IPS DF 6.9 (cell line): ENCODE results near the gene SLCO4A1.

Experiments
- DNase-seq: peaks from one replicate; pipeline ENCODE4 v3.0.0-alpha.2; 2013; ENCODE audit warnings: low read depth, low spot score
- H3K27ac ChIP-seq: one replicate; pipeline ENCODE4 v1.5.1; 2013; ENCODE audit warnings: low read length, control low read depth
- H3K27me3 ChIP-seq: 2 replicates; pipeline ENCODE4 v1.6.1; 2013; ENCODE audit warnings: mild to moderate bottlenecking, low read length; ENCODE audit not compliant: control insufficient read depth, insufficient read depth
- H3K36me3 ChIP-seq: 2 replicates; pipeline ENCODE4 v1.6.1; 2013; ENCODE audit warnings: low read length; ENCODE audit not compliant: control insufficient read depth, insufficient read depth
- H3K4me1 ChIP-seq: 2 replicates; pipeline ENCODE4 v1.6.1; 2013; ENCODE audit warnings: low read length; ENCODE audit not compliant: control insufficient read depth, insufficient read depth
- H3K4me3 ChIP-seq: 2 replicates; pipeline ENCODE4 v1.5.1; 2013; ENCODE audit warnings: mild to moderate bottlenecking, low read length
- H3K9me3 ChIP-seq: 2 replicates; pipeline ENCODE4 v1.6.1; 2013; ENCODE audit warnings: low read length, inconsistent platforms; ENCODE audit not compliant: control insufficient read depth, insufficient read depth
- WGBS: extraction: QIAGEN DNeasy Blood & Tissue Kit; methylation state at CpG from one replicate; pipeline ENCODE4 v1.1.7; 2013; ENCODE audit warnings: mixed read lengths, missing lambda C conversion rate; ENCODE audit not compliant: insufficient read length, insufficient coverage; 5-methylcytosine and 5-hydroxymethylcytosine counted together

Gene SLCO4A1

DNA sequence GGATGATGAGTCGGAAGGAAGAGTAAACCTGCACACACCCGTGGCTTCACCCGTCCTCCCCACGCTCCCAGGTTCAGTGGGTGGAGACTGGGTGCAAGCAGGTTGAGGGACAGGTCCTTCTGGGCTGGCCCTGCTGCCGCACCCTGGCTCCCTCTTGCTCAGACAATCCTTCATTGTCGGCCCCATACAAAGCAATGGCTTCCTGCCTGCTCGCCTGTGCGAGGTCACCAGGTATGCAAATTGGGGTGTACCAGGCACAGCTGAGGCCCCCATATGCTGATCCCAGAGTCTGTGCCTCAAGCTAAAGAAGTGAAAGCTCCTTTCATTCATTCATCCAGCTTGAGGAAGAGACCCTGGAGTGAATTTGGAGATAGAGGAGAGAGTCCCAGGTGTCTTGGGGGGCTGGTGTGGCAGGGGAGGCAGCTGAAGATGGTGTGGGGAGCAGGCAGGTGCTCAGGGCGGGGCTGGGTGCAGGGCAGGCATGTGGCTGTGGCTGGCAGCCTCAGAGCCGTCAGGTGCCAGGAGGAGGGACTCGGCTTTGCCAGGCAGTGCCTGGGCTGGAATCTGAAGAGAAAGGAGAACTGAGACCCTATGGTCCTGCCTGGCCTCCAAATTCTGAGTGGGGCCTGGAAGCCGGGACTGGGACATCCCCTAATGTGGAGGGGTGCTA lies 4.7 kb downstream of the SLCO4A1 start:
- H3K27ac ChIP-seq: no peak overlapping the region
- 0 out of 2 replicates have a peak, but pooled peaks cover 2% of the 10 kb centered on the region for H3K4me1 ChIP-seq
- H3K27me3 ChIP-seq: peaks cover 7% of the 10 kb centered on the region; the same call in 1 of the 2 replicates
- no peaks in the 10 kb centered on the region for H3K9me3 ChIP-seq
- no peaks in the 10 kb centered on the region; the same call in 1 of the 2 replicates for H3K36me3 ChIP-seq
- DNase-seq: no peak
- no peak overlapping the region for H3K4me3 ChIP-seq
- no CpG with 5 or more reads among the region's 12 CpGs for WGBS

- WGBS: no CpG with 5 or more reads among the region's 25 CpGs
- DNase-seq: no peak
- 0 out of 2 replicates have a peak, but pooled peaks cover 2% of the 10 kb centered on the region for H3K4me1 ChIP-seq
- peaks cover 7% of the 10 kb centered on the region; the same call in 1 of the 2 replicates for H3K27me3 ChIP-seq
- H3K4me3 ChIP-seq: no peak overlapping the region
- no peak overlapping the region for H3K27ac ChIP-seq
- H3K9me3 ChIP-seq: no peaks in the 10 kb centered on the region
- H3K36me3 ChIP-seq: no peaks in the 10 kb centered on the region; the same call in 1 of the 2 replicates
Measured at GRCh38 chr20:62647521-62648317, 5.4 kb downstream of the SLCO4A1 start.

- Histone ChIP-seq H3K9me3 (no peaks in the 10 kb centered on the region), H3K4me1 (no peaks in the 10 kb centered on the region), H3K27ac (no peak overlapping the region), H3K27me3 (peaks cover 3% of the 10 kb centered on the region; the same call in 1 of the 2 replicates), H3K36me3 (no peaks in the 10 kb centered on the region; the same call in 1 of the 2 replicates), H3K4me3 (no peak overlapping the region)
- DNase-seq: no peak
- no CpG with 5 or more reads among the region's 21 CpGs for WGBS
Measured at GRCh38 chr20:62648318-62648995, 6.2 kb downstream of the SLCO4A1 start.

- no peak for DNase-seq
- Histone ChIP-seq H3K4me1 (no peaks in the 10 kb centered on the region), H3K27me3 (no peaks in the 10 kb centered on the region), H3K36me3 (no peaks in the 10 kb centered on the region; the same call in 1 of the 2 replicates), H3K27ac (no peak overlapping the region), H3K4me3 (no peak overlapping the region), H3K9me3 (no peaks in the 10 kb centered on the region)
- WGBS: no CpG with 5 or more reads among the region's 6 CpGs
Measured at GRCh38 chr20:62649140-62649539, 6.8 kb downstream of the SLCO4A1 start.

DNA sequence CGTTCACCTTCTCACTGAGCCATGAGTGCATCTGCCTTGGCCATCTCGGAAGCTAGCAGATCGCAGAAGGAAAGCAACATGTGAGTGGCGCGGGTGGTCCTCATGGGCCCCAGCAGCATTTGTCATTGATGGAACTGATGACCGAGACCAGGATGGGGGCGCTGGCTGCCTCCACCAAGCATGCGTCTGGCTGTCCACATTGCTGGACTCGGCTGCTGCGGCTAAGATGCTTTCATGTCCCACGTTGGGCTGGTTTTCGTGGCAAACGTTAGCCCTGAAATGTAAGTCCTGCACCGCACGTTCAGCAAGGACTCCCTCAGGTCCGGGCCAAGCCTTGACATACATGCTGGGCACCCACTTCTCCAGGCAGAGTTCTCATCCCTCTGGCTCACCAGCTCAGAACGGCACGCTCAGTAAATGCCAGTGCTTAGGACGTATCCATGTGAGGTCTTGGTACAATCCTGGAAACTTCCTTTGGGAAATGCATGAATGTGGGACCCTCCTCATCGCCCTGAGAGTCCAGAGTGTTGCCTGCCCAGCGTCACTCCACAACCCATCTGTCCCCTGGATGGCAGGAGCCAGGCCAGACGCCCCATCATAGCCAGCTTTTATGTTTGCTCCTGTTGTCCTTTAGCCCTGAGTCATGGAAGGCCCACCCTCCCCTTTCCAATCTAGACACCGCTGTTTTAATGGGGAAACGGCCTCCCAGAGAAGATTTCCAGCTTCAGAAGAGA lies 8.4 kb downstream of the SLCO4A1 start:
- no peak for DNase-seq
- Histone ChIP-seq H3K4me3 (no peak overlapping the region), H3K9me3 (no peaks in the 10 kb centered on the region), H3K27me3 (no peaks in the 10 kb centered on the region), H3K36me3 (no peaks in the 10 kb centered on the region; the same call in 1 of the 2 replicates), H3K27ac (no peak overlapping the region), H3K4me1 (no peaks in the 10 kb centered on the region)
- no CpG with 5 or more reads among the region's 24 CpGs for WGBS

- no peak overlapping the region for H3K4me3 ChIP-seq
- H3K27ac ChIP-seq: no peak overlapping the region
- H3K9me3 ChIP-seq: no peaks in the 10 kb centered on the region
- no peaks in the 10 kb centered on the region for H3K27me3 ChIP-seq
- H3K36me3 ChIP-seq: no peaks in the 10 kb centered on the region; the same call in 1 of the 2 replicates
- H3K4me1 ChIP-seq: no peaks in the 10 kb centered on the region
- DNase-seq: no peak
- WGBS: no CpG with 5 or more reads among the region's 24 CpGs
Measured at GRCh38 chr20:62651285-62652021, 9.2 kb downstream of the SLCO4A1 start.

DNA sequence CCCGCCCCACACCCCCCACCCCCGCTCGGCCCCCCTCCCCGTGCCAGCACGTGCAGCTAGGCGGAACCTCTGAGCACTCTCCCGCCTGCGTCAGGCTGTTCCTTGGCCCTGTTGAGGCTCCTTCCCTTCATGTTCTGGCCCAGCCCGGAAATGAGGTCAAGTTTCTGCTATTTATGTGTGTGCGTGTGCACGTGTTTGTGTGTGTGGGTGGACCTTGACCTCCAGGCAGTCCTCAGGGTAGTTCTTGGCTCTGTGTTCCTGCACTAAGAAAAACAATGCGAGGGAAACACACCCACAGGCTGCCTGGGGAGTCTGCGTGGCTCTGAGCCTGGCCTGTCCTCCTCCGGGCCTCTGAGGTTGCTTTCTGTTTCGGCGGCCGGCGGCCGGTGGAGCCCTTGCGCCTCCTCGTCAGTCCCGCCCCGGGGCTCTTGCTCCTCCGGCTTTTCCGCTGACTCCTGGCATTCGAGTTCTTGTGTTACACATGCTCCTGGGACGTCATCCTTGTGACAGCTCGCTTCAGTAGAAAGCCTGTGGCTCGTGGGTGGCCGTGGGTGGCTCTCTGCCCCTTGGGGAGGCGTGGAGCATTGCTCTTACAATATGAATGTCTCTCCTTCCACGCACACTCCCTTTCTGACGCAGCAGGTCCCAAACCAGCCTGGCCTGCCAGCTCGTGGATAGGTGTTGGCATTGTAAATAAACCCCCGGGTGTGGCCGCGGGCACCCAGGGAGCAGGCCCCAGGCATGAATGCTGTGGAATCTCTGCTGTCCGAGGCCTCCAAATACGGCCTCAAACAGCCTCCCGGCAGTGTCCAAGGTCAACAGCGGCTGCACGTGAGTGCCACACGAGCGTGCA lies 10.0 kb downstream of the SLCO4A1 start:
- no peaks in the 10 kb centered on the region for H3K4me1 ChIP-seq
- no CpG with 5 or more reads among the region's 44 CpGs for WGBS
- H3K9me3 ChIP-seq: no peaks in the 10 kb centered on the region
- no peak overlapping the region for H3K27ac ChIP-seq
- no peaks in the 10 kb centered on the region; the same call in 1 of the 2 replicates for H3K36me3 ChIP-seq
- no peaks in the 10 kb centered on the region for H3K27me3 ChIP-seq
- no peak for DNase-seq
- peak overlapping the region; percentile 7; the same call in 1 of the 2 replicates for H3K4me3 ChIP-seq

- no peak for DNase-seq
- H3K36me3 ChIP-seq: no peaks in the 10 kb centered on the region; the same call in 1 of the 2 replicates
- H3K27ac ChIP-seq: no peak overlapping the region
- no peak overlapping the region for H3K4me3 ChIP-seq
- H3K27me3 ChIP-seq: no peaks in the 10 kb centered on the region
- no peaks in the 10 kb centered on the region for H3K4me1 ChIP-seq
- no CpG with 5 or more reads among the region's 20 CpGs for WGBS
- H3K9me3 ChIP-seq: no peaks in the 10 kb centered on the region
Measured at GRCh38 chr20:62652894-62653305, 10.6 kb downstream of the SLCO4A1 start.

GRCh38 chr20:62653373-62653772 lies 11.1 kb downstream of the SLCO4A1 start:
- peaks cover 2% of the 10 kb centered on the region; the same call in 1 of the 2 replicates for H3K36me3 ChIP-seq
- no peaks in the 10 kb centered on the region for H3K9me3 ChIP-seq
- no peak overlapping the region for H3K4me3 ChIP-seq
- no peaks in the 10 kb centered on the region for H3K27me3 ChIP-seq
- DNase-seq: no peak
- no peak overlapping the region for H3K27ac ChIP-seq
- H3K4me1 ChIP-seq: no peaks in the 10 kb centered on the region
- WGBS: no CpG with 5 or more reads among the region's 12 CpGs
